Body of pancreas (tissue), 4 donors: ENCODE results near the gene SHANK1.

Experiments used
- CTCF ChIP-seq, 7 experiments: fragments of 450-650 bp in 4 of 7; fragments of 200-600 bp in 3 of 7; sonication (generic) in 3 of 7; IDR thresholded peaks; one replicate each; pipeline ENCODE4 v1.5.1; 2016 to 2019; ENCODE audit warnings: antibody characterized with exemption in 7 of 7
- POLR2A ChIP-seq, 3 donors: fragments of 450-650 bp; IDR thresholded peaks; one replicate each; pipeline ENCODE4 v1.6.1; 2016; ENCODE audit warnings: antibody characterized with exemption in 3 of 3, mild to moderate bottlenecking in 2 of 3

- TF ChIP-seq CTCF (IDR thresholded peaks at IDR 0.05): no peak
- no peak for TF ChIP-seq POLR2A (IDR thresholded peaks at IDR 0.05)
These were observed 21.8 kb upstream of the SHANK1 start for GRCh38 chr19:50741179-50741933.
